Colonic mucosa (tissue), 4 donors: ENCODE results near the gene SH3BGR. TPM values are rescaled to one million over a fixed set of nuclear protein-coding genes. Genes with fewer than 3 reads are reported as not detected.

Experiments used
- DNase-seq: peaks from one replicate; pipeline ENCODE4 v3.0.0-alpha.2; 2020
- H3K27ac ChIP-seq: fragments of 200-600 bp; one replicate; pipeline ENCODE4 v1.8.0; 2021
- H3K27me3 ChIP-seq: fragments of 200-600 bp; one replicate; pipeline ENCODE4 v1.8.0; 2021
- H3K36me3 ChIP-seq: fragments of 200-600 bp; one replicate; pipeline ENCODE4 v1.8.0; 2021
- H3K4me1 ChIP-seq: fragments of 200-600 bp; one replicate; pipeline ENCODE4 v1.8.0; 2021; ENCODE audit warnings: mild to moderate bottlenecking
- H3K4me3 ChIP-seq: fragments of 200-600 bp; one replicate; pipeline ENCODE4 v1.8.0; 2021
- H3K9ac ChIP-seq, 2 donors: one replicate each; pipeline ENCODE4 v1.7.0; 2013; ENCODE audit warnings: control low read depth in 2 of 2, low read depth in 2 of 2, low read length in 2 of 2
- H3K9me3 ChIP-seq: fragments of 200-600 bp; one replicate; pipeline ENCODE4 v1.8.0; 2021
- intact Hi-C: fragments of 100-400 bp; cut with DNase I; formaldehyde crosslinking; loops from one replicate; pipeline ENCODE4 v1.14.1; 2022
- total RNA-seq, 2 donors: library from RNA; stranded (reverse); fragmentation: NEBNext Ultra II Directional in 1 of 2; extraction: Animal tissue kit (Norgen Biotek cat#: 25700) in 1 of 2; gene quantifications; one replicate each; pipeline ENCODE4 v1.2.1, GENCODE V29; 2021
- TF ChIP-seq, protein P1 (sequence below): fragments of 200-600 bp; IDR thresholded peaks from one replicate; pipeline ENCODE4 v1.8.0; 2022; ENCODE audit warnings: antibody characterized with exemption, mild to moderate bottlenecking
- donor health status: healthy.
- donor health status: DM: no; HTN: no; CAD: no.
- donor health status: DM: no; HTN: no; CAD: no.

SH3BGR gene
- total RNA-seq, 2 donors from 2014 or later: 3.3 to 5.1 TPM

DNA sequence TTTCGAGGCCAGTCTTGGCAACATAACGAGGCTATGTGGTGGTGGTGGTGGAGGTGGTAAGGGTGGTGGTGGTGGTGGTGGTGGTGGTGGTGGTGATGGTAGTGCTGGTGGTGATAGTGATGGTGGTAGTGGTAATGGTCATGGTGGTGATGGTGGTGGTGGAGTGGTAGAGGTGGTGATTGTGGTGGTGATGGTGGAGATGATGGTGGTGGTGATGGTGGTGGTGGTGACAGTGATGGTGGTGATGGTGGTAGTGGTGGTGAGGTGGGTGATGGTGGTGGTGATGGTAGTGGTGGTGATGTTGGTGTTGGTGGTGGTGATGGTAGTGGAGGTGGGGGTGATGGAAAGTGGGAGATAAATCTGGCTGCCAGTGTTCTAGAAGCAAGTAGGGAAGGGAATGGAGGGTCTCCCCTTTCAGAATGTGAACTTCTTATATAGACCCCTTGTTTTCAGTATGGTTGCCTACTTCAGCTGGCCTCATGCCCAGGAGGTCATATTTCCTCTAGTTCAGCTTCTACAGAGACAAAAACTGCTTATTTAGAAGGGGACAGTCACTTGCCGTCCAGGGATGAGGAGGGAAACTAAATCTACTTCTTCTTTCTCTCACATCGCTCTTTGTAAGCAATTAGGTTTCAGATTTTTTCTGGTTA, 27.5 kb downstream of the SH3BGR start:
- TF ChIP-seq, protein P1, sequence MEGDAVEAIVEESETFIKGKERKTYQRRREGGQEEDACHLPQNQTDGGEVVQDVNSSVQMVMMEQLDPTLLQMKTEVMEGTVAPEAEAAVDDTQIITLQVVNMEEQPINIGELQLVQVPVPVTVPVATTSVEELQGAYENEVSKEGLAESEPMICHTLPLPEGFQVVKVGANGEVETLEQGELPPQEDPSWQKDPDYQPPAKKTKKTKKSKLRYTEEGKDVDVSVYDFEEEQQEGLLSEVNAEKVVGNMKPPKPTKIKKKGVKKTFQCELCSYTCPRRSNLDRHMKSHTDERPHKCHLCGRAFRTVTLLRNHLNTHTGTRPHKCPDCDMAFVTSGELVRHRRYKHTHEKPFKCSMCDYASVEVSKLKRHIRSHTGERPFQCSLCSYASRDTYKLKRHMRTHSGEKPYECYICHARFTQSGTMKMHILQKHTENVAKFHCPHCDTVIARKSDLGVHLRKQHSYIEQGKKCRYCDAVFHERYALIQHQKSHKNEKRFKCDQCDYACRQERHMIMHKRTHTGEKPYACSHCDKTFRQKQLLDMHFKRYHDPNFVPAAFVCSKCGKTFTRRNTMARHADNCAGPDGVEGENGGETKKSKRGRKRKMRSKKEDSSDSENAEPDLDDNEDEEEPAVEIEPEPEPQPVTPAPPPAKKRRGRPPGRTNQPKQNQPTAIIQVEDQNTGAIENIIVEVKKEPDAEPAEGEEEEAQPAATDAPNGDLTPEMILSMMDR: no peak
- H3K36me3 ChIP-seq: no peaks in the 10 kb centered on the region
- H3K27me3 ChIP-seq: no peaks in the 10 kb centered on the region
- H3K9me3 ChIP-seq: no peaks in the 10 kb centered on the region
- no peak overlapping the region for H3K9ac ChIP-seq
- intact Hi-C loops: no loop called here
- no peaks in the 10 kb centered on the region for H3K4me1 ChIP-seq
- no peak overlapping the region for H3K27ac ChIP-seq
- no peak for DNase-seq
- no peak overlapping the region for H3K4me3 ChIP-seq

DNA sequence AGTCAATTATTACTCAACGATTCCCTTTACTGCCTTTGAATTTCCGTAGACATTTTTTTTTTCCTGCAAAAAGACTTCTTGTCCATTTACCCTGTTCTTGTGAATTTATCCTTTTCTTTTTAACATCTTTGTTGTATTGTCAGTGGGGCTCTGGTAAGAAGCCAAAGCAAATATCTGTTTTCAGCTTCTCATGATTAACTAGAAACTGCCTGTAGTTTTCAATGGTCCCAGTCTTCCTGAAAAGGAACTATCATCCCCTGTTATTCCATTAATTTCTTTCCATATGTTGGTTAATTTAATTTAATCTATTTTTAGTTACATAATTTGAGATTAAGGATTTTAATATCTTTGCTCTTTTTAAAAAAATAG, 28.0 kb downstream of the SH3BGR start:
- Histone ChIP-seq H3K36me3 (no peaks in the 10 kb centered on the region), H3K9ac (no peak overlapping the region), H3K4me3 (no peak overlapping the region), H3K9me3 (no peaks in the 10 kb centered on the region), H3K4me1 (no peaks in the 10 kb centered on the region), H3K27me3 (no peaks in the 10 kb centered on the region), H3K27ac (no peak overlapping the region)
- intact Hi-C loops: no loop called here
- DNase-seq: no peak
- TF ChIP-seq, protein P1: no peak

DNA sequence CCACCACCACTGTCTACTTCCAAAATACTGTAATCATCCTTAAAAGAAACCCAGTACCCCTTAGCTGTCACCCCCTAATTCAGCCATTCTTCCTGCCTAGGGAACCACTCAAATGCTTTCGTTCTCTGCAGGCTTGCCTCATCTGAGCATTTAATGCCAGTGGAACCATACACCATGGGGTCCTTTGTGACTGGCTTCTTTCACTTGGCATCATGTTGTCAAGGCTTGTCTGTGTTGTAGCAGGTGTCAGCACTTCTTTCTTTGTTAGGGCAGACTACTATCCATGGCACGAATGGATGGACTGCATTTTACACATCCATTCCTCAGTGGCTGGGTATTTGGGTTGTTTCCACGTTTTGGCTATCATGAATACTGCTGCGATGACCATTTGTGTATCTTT, 28.5 kb downstream of the SH3BGR start:
- TF ChIP-seq, protein P1: no peak
- H3K4me3 ChIP-seq: no peak overlapping the region
- H3K27ac ChIP-seq: no peak overlapping the region
- H3K9ac ChIP-seq: no peak overlapping the region
- DNase-seq: no peak
- no peaks in the 10 kb centered on the region for H3K9me3 ChIP-seq
- H3K4me1 ChIP-seq: no peaks in the 10 kb centered on the region
- intact Hi-C loops: no loop called here
- no peaks in the 10 kb centered on the region for H3K27me3 ChIP-seq
- H3K36me3 ChIP-seq: no peaks in the 10 kb centered on the region

DNA sequence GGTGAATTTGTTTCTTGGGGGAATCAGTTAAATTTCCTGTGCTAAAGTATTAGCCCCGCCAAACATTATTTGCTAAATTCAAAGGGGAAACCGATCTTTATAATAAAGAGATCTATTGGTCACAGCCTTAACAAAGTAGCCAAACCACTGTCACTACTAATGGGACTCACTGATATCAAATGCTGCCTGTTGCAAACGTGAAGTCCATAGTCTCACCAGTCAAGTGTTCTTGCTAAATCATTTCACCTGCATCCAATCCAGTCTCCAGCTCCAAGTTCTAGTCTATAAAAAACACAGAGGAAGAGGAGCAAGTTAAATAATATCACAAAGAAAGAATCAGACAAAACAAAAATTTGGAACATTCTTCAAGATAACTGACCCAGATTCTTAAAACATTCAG, 30.1 kb downstream of the SH3BGR start:
- intact Hi-C loops: no loop called here
- Histone ChIP-seq H3K9ac (no peak overlapping the region), H3K9me3 (no peaks in the 10 kb centered on the region)

DNA sequence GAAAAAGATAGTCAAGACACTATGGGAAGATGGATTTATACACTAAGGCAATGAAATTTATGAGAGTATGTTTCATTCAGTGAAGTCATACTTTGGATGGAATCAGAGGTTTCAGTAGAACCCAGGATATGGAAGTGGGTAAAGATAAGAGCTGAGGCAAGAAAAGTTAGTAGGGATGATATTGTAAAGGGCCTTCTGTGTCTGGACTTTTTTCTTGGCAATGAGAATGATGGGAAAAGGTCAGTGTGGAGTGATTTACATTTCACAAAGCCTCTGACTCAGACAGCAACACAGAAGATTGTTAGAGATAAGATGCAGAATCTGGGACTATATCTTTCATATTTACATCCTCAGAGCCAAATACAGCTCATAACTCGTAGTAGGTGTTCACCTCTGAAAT, 32.1 kb downstream of the SH3BGR start:
- TF ChIP-seq, protein P1: no peak
- Histone ChIP-seq H3K27me3 (no peaks in the 10 kb centered on the region), H3K27ac (no peak overlapping the region), H3K9me3 (no peaks in the 10 kb centered on the region), H3K4me3 (no peak overlapping the region), H3K36me3 (no peaks in the 10 kb centered on the region), H3K4me1 (no peaks in the 10 kb centered on the region), H3K9ac (no peak overlapping the region)
- no peak for DNase-seq
- intact Hi-C loops: no loop called here

More for the DNA sequence above, 30.1 kb downstream of the SH3BGR start:
- Histone ChIP-seq H3K4me1 (no peaks in the 10 kb centered on the region), H3K27me3 (no peaks in the 10 kb centered on the region), H3K36me3 (no peaks in the 10 kb centered on the region), H3K27ac (no peak overlapping the region), H3K4me3 (no peak overlapping the region)
- TF ChIP-seq, protein P1: no peak
- no peak for DNase-seq
